Stimulated activated CD4-positive, alpha-beta T cell treated with anti-CD3 and anti-CD28 coated beads, Interleukin-12 subunit alpha, Interleukin-12 subunit beta, amount 100 ng/mL, for 4 hours (primary cell): ENCODE data around the gene SUPT4H1.

Experiments used
- DNase-seq: peaks from one replicate; pipeline ENCODE4 v3.0.0-alpha.2; 2020

The SUPT4H1 gene

GRCh38 chr17:58328195-58329034 lies 23.6 kb downstream of the SUPT4H1 start, which contains the start of gene TSPOAP1:
TSS of gene TSPOAP1 (minus strand) at chr17:58328795. CDS start at chr17:58327920, 875 bp downstream.
- DNase-seq: peak; percentile 90

DNA sequence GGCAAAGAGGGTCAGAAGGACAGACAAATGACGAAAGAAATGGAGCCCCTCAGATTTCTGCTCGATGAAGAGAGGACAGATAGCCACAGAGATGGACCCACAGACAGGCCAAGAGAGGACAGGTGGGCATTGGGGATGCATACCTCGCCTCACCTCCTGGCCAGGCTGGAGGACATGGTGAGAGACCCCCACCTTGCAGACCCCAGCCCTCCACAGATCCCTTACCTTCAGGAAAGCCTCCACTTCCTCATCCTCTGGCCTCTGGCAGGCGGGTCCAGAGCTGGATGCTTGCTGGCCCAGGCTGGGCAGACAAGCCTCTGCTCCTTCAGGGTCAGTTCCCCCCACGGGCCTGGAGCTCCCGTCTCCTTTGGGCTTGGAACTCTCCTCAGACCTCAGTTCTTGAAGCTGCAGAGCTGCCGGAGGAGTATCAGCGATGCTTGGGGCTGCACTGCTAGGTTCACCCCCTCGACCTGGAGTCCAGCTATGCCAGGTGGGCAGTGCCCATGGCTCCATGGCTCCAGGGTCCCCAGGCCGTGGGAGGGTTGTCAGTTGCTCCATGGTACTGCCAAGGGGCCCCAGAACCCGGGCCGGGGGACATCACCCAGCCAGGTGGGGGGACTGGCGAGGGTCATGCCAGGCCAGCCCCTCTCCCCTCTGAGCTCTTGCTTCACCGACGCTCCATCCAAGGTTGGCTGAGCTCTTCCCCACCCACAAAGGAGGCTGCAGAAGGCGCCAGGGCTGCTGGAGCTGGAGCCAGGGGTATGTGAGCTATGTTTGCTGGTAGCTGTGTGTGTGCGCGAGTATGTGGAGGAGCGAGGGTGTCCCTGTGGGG lies 24.4 kb downstream of the SUPT4H1 start:
- DNase-seq: peak; percentile 39

DNA sequence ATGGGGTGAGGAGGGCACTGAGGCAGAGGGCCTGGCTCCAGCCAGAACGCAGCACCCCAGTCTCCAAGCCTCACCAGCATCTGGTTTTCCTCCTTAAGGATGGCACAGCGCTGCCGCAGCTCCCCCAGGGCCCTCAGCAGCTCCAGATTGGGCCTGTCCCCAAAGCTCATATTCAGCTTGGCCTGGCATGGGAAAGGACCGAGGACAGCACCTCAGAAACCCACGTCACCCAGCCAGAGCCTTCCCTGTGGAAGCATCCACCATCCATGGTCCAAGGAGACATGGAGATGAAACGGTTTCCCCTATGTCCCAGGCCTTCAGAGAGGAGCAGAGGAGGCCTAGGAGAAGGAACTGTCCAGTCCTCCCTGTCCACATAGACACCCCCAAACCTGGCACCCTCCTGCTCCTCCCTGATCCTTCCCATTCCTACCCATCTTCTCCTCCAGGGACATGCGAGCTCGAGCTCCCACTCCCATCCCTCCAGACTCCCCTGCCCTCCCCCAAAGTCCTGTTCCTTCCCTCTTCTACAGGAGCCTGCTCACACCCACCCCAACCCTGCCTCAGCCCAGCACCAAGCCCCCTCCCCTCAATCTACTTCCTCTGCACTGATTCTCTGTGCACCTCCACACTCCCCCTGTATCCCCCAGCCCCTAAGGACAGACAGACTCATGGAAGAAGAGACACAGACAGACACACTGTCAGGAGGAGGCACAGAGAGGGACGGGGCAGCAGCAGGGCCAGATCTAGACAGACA lies 25.2 kb downstream of the SUPT4H1 start:
- DNase-seq: no peak

GRCh38 chr17:58325976-58326468 lies 26.0 kb downstream of the SUPT4H1 start:
- no peak for DNase-seq

DNA sequence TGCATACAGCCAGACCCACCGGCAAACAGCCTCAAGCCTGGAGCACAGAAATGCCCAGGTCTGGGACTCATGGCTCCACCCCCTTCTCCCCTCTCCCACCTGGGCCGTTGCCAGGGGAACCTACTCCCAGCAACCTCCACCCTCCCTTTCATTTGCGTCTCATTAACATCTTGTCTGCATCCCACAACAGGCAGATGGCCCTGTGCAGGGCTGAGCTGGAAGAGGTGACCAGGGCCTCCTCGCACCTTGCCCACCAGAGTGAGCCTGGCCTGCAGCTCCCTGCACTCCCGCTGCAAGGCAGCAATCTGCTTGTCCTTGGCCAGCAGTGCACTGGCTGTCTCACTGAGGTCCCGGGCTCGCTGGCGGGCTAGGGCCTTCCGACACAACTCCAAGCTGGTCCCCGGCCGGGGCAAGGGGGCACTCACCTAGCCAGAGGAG lies 26.7 kb downstream of the SUPT4H1 start:
- DNase-seq: no peak

DNA sequence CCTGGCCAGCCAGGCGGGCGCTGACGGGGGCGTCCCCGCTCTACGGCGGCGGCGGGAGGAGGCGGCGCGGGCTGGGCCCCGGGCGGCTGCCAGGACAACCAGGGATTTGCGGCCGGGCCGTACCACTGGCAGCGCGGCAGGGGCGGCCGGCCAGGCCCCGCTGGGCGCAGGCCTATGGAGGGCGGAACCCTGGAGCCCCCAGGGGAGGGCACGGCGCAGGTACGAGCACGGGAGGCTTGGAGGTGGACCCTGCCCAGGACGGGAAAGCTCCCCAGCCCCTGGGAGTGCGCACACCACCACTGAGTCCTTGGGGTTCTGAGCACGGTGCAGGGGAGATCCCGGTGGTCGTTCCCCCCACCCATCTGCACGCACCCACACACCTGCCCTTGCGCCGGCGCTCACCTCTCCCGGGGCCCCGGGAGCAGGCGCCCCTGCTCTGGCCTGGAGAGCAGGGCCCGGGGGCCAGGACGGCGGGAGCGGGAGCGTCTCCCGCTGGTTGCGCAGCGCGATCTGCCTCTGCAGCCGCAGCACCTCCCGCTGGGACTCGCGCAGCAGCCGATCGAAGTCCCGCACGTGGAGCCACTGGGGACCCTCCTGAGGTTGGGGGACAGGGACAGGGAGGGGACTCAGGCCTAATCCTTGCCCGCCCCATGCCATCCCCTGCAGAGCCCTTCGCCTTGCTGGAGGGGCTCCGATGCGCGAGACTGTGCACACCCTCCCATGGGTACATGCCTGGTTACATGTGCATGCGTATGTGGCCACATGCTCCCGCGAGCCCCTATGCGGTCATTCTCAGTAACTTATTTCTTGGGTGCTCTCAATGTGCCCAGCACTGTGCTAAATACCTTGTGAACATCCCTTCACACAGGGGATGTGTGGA lies 27.4 kb downstream of the SUPT4H1 start:
- no peak for DNase-seq

DNA sequence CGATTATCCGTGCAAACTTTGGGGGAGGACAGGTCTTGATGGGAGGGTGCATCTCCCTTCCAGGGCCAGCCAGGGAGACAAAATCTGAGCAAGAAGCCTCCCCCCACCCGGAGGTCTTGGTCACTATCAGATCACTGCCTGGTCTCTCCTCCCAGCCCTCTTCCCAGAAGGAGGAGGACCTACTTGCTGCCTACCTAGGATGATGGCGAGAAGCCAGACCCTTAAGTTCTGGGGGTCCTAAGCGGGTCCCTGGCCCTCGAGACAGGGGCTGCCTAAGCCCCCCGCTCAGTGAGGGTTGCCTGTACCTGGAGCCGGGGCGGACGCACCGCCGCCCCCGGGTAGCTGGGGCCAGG lies 28.0 kb downstream of the SUPT4H1 start:
- no peak for DNase-seq

GRCh38 chr17:58323366-58324055 lies 28.5 kb downstream of the SUPT4H1 start:
- no peak for DNase-seq

DNA sequence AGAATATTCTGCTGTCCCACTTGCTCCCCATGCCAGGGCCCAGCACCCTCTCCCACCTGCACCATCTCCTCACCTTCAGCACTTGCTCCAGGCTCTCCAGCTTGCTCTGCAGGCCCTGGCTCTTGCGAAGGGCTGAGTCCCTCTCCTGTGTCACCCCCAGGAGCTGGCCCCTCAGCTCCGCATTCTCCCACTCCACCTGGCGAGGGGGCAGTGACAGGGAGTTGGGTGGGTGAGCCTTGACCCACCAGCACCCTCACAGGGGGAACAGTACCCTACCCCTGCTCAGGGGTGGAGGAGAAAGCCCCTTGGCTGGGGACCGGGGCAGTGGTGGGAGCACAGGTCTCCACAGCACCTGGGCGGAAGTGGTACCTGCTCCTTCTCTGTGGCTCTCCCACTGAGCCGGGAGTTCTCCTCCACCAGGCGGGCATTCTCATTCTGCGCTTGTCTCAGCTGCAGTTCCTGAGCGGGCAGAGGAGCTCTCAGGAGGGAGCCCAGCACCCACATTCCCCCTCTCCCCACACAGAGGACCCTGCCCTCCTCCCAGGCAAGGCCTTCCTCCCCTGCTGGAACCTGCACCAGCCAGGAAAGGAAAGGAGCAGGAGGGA lies 29.3 kb downstream of the SUPT4H1 start:
- DNase-seq: no peak

- no peak for DNase-seq
Observed at GRCh38 chr17:58321571-58322525, 30.2 kb downstream of the SUPT4H1 start.

DNA sequence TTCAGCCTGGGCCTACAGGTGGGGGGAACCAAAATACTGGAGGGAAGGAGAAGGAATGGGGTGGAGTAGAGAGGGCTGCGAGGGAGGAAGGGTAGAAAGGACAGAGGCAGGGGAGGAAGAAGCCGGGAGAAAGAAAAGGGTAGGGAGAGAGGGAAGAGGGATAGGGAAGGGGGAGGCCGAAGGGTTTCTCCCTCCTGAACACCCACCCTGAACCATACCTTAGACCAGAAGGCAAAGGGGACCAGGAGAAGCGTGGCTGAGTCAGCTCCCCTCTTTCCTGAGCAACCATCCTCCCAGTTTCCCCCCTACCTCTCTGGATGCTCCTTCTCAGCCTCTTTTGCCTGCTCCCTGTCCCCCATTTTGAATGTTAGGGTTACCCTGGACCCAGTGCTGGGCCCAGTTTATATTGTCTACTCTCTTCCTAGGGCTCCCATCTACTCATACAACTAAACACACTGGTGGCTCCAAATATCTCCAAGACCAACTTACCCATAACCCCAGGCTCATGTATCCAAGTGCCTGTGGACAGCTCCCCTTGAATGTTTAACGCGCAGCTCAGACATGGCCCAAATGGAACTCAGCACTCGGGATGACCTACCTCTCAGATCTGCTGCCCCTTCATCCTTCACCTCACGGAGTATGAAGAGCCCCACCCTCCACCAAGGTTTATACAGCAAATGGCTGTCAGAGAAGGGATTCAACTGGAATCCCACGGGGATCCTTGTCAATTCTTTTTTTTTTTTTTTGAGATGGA lies 31.3 kb downstream of the SUPT4H1 start:
- DNase-seq: no peak

DNA sequence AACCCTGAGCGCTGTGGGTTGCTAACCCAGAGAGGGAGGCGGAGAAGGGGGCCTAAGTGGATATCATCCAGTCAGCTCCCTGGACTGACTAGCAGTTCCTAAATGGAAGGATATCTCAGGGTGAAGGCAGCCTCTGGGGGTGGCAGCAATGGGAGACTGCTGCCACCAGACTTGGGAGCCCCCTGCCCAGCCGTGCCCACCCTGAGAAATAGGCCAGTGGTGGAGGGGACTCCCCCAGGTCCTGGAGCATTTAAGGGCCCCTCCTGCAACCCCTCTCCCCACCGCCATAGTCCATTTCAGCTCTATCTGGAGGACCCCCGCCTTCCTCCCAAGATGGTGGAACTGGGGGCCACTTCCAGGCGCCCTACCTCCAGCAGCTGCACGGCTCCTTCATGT lies 31.8 kb downstream of the SUPT4H1 start:
- DNase-seq: no peak

GRCh38 chr17:58319173-58320162 lies 32.5 kb downstream of the SUPT4H1 start:
- no peak for DNase-seq

DNA sequence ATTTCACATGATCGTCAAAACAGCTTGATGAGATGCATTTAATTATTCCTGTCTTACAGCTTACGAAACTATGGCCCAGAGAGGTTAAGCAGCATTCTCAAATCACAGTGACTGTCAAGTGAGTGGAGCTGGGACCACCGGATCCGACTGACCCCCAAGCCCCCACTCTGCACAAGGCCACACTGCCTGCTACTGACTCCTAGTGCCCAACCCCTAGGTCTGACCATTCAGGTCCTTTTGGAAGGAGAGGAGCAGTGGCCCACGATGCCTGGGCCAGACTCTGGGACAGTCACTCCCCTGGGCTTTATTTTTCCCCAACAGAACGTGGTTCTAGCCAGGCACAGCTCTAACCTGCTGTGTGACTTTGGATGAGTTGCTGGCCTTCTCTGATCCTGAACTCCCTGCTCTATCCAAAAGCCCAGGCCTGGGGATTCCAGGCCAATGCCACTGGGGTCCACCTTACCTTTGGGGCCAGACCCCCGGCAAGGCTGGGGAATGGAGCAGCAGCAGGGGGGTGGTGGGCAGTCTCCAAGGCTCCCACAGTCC lies 33.3 kb downstream of the SUPT4H1 start:
- no peak for DNase-seq

GRCh38 chr17:58318065-58318481 lies 33.9 kb downstream of the SUPT4H1 start:
- no peak for DNase-seq

DNA sequence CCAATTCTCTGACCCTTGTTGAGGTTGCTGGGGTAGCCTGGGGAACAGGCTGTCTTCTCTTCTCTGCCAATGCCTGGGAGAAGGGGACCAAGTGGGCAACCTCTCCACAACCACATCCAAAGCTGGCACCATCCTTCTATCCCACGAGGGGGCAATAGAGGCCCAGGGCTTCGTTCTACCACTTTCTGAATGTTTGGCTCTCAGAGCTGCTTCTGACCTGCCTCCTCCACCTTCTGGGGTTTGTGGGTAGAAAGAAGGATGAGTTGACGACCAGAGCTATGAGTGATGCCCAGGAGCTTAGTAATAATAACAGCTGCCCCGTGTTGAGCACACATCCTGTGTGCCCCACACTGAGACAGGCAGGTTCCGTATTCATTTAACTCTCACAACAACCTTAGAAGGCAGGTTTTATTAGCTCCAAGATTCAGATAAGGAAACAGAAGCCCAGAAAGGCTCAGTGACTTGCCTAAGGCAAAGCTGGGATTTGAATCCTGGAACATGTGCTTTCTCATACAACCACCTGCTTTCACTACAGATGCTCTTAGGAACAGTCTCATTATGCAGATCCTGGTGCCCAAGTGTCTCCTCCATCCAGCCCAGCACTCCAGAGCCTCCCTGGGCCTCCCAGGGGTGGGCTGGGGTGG lies 34.5 kb downstream of the SUPT4H1 start:
- DNase-seq: peak; percentile 55
